Endometrium (tissue), 2 donors: ENCODE data around the gene NEK1.
"Not testable (repeated sequence)": the region's sequence is repeated elsewhere in the genome, so short reads cannot be mapped to it uniquely, and the experiment has no call there.

Experiments used
- FAIRE-seq: peaks from 2 replicates; lab custom pipeline; 2012; peaks lifted over from hg19 to GRCh38; lab: Jason Lieb, UNC
- donor health status: control.
- donor health status: control.

Gene NEK1

GRCh38 chr4:169594560-169595195, 17.7 kb downstream of the NEK1 start:
- no peak for FAIRE-seq

- peak; percentile 37 for FAIRE-seq
Measured at GRCh38 chr4:169593050-169593560, 19.3 kb downstream of the NEK1 start.

DNA sequence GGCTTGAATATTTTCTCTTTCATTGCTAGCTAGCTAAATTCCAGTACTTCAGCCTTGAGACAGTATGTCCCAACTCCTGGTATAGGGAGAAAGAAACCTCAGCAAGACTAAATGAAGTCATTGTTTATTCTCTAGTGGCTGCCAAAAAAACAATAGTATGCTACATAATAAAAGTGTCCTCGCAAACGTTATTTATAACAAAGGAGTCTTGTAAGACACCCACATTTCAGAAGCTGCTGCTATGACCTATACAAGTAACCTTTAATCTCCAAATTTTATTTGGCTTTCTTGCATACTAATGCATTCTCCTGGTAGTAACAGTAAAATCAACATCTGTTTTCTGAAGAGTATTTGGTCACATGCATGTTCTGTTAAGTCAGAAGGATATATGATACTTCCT, 28.8 kb downstream of the NEK1 start:
- FAIRE-seq, result peak; percentile 76

DNA sequence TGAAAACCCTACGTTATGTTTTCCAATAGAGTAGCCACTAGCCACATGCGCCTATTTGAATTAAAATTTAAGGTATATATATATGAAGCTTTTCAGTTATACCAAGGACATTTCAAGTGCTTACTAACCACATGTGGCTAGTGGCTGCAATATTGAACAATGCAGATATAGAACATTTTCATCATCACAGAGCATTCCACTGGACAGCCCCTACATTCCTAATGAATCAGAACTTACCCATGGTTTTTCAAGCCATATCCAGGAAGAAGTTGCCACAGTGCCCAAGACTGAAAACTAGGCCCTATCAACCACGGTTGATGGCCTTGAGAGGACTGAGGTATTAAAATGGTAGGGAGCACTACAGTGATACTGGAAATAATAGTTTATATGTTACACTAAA, 29.7 kb downstream of the NEK1 start:
- FAIRE-seq, result no peak

DNA sequence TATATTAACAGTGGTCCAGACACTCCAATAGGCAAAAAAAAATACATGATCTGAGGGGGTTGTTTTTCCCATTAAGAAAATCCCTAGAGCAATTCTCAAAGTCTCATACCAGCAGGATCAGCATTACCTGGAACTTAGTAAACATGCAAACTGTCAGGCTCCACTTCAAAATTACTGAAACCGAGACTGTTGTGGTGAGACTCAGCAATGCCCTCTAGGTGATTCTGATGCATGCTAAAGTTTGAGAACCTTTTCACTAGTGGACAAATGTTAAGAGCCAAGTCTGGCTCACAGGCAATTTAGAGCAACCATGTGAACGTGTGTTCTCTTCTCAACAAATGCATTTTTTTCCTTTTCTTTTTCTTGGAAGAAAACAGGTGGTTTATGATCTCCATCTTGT, 30.2 kb downstream of the NEK1 start:
- FAIRE-seq, result no peak

DNA sequence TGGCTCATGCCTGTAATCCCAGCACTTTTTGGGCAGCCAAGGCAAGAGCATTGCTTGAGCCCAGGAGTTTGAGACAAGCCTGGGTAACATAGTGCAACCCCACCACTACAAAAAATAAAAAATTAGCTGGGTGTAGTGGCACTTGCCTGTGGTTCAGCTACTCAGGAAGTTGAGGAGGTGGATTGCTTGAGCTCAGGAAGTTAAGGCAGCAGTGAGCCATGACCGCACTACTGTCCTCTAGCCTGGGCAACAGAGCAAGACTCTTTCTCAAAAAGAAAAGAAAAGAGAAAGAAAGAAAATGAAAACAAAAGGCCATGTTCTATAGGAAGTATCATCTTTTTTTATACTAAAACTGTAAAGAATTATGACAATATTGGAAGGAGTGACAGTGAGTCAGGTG, 38.5 kb downstream of the NEK1 start:
- FAIRE-seq, result no peak

- no peak for FAIRE-seq
Measured at GRCh38 chr4:169571435-169571834, 40.9 kb downstream of the NEK1 start.

GRCh38 chr4:169571012-169571411, 41.4 kb downstream of the NEK1 start:
- not testable (repeated sequence) for FAIRE-seq

GRCh38 chr4:169570266-169570665, 42.1 kb downstream of the NEK1 start:
- not testable (repeated sequence) for FAIRE-seq

DNA sequence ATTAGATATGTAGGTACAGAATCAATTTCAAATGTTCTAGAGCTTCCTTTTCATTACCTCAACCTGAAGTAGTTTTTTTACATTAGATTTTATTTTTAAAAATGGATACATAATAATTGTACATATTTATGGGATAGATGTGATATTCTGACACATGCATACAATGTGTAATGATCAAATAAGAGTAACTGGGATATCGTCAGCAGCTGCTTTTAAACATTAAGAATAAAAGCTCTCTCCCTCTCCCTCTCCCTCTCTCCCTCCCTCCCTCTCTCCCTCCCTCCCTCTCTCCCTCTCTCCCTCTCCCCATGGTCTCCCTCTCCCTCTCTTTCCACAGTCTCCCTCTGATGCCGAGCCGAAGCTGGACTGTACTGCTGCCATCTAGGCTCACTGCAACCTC, 43.2 kb downstream of the NEK1 start:
- not testable (repeated sequence) for FAIRE-seq

DNA sequence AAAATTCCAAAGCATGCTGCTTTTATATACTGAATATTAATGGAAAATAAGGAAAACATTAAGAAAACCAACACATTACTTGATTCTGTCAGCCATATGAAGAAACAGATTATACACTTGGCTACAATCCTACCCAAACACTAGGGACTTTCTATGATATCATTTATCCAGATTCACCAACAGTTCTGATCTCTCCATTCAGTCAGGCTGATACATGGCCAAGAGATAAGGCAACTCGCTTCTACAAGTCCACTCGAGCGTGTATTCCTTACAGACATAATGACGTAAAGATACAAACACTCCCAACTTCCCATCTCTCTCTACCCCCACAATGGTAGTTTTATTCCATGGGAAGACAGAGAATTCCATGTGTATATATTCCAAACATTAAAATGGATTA, 44.5 kb downstream of the NEK1 start:
- FAIRE-seq, result no peak

GRCh38 chr4:169566021-169566818, 46.2 kb downstream of the NEK1 start:
- FAIRE-seq, result peak; percentile 73

GRCh38 chr4:169565606-169566005, 46.8 kb downstream of the NEK1 start:
- no peak for FAIRE-seq

DNA sequence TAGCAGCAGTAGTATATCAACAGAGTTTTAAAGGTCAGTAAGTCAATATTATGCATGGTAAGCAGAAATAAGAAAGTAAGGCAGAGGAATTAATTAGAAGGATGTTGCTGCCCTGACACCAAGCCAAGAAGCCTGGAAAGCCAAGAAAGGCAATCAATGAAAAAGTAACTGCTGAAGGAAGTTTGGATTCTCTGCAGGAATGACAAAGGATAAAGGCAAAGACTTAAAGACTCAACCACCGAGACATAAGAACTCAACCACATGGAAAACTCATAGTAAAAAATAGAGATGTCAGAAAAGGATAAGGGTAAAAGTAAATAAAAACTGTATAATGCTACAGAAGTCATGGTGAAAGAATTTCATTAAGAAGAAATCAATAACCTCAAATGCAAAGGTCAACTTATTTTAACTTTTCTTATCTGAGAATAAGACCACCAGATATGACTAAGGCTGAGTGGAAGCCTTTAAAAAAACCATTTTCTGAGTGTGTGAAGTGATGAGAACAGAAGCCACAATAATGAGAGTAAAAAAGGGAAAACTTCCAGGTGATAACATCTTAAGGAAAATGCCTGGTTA, 55.2 kb downstream of the NEK1 start:
- no peak for FAIRE-seq

GRCh38 chr4:169546548-169546947, 65.8 kb downstream of the NEK1 start:
- FAIRE-seq, result not testable (repeated sequence)

DNA sequence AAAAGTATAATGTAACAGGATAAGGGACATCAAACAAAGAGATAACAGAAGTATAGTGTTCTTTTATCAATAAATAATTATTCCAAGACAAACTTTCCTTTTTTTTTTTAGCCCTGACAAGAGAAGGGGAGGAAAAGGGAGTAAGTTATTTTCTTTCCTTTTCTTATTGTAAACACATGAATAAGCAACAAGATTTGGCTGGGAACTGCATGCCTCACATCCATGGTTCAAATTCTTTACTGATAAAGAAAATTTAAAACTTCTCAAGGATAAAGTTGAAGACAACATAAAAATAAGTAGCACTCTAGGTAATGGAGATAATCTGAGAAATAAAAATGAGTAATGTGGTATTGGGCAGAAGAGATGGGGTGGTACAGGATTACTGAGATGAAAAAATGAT, 71.6 kb downstream of the NEK1 start:
- FAIRE-seq, result peak; percentile 72

- no peak for FAIRE-seq
Measured at GRCh38 chr4:169530048-169530447, 82.3 kb downstream of the NEK1 start.

GRCh38 chr4:169523796-169524195, 88.6 kb downstream of the NEK1 start:
- FAIRE-seq, result no peak

DNA sequence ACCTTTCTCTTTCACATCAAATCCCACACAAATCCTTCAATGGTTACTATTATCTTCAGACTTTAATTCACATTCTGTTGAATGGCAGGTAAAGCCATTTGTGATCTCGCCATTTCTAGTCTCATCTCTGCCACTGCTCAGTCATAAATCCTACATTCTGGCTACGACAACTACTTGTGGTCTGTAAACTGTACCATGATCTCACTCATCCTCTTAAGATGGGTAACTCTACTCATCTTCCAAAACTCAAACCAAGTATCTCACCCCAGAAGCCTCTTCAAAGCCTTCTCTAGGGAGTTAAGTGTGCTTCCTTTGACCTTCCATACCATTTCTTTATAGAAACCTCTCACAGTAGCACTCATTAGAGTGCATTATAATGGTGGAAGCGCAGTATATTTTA, 101.8 kb downstream of the NEK1 start:
- FAIRE-seq, result no peak

DNA sequence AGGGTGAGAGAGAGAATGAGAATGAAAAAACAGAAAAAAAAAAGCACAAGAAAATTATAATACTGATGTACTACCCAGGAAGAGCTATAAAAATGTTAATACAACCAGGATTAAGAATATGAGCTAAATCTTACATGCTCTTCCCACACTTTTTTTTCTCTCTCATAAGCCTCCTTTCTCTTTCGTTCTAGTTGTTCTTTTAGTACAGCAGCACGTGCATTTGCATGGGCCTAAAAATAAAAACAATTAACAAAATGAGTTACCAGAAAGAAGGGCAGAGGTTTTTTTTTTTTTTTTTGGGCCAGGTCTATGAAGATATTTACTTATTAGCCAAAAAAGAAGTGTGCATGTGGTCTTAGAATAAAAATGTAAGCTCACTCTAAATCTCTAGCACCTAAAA, 105.5 kb downstream of the NEK1 start:
- no peak for FAIRE-seq

DNA sequence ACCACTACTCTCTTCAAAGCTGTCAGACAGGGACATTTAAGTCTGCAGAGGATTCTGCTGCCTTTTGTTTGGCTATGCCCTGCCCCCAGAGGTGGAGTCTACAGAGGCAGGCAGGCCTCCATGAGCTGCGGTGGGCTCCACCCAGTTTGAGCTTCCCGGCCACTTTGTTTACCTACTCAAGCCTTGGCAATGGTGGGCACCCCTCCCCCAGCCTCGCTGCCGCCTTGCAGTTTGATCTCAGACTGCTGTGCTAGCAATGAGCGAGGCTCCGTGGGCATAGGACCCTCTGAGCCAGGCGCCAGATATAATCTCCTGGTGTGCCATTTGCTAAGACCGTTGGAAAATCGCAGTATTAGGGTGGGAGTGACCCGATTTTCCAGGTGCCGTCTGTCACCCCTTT, 112.5 kb downstream of the NEK1 start:
- FAIRE-seq, result not testable (repeated sequence)

DNA sequence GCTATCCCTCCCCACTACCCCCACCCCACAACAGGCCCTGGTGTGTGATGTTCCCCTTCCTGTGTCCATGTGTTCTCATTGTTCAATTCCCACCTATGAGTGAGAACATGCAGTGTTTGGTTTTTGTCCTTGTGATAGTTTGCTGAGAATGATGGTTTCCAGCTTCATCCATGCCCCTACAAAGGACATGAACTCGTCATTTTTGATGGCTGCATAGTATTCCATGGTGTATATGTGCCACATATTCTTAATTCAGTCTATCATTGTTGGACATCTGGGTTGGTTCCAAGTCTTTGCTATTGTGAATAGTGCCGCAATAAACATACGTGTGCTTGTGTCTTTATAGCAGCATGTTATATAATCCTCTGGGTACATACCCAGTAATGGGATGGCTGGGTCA, 118.1 kb downstream of the NEK1 start:
- FAIRE-seq, result not testable (repeated sequence)

DNA sequence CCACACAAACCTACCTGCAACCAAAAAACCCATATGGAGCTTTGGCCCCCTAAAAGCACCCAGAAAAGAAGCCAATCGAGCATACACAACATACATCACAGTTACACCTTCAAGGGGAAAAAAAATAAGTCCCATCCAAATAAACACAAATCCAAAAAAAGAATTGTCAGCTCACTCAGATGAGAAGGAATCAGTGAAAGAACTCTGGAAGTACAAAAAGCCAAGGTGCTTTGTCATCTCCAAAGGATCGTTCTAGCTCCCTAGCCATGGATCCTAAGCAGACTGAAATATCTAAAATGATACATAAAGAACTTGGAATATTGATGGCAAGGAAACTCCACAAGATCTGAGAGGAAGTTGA, 119.2 kb downstream of the NEK1 start:
- FAIRE-seq, result no peak
